H9 (cell line): ENCODE data around the gene NTSR1. TPM values are rescaled to one million over a fixed set of nuclear protein-coding genes. Genes with fewer than 3 reads are reported as not detected.
"Not testable (repeated sequence)": the region's sequence is repeated elsewhere in the genome, so short reads cannot be mapped to it uniquely, and the experiment has no call there.

Experiments
- DNase-seq: peaks from one replicate; pipeline ENCODE4 v3.0.0-alpha.2; 2017
- H2AFZ ChIP-seq: one replicate; pipeline ENCODE4 v1.6.1; 2013; ENCODE audit warnings: mild to moderate bottlenecking, low read length, control low read depth, moderate library complexity
- H2AK5ac ChIP-seq: 2 replicates; pipeline ENCODE4 v1.6.1; 2013; ENCODE audit warnings: low read length, control low read depth, mixed read lengths; ENCODE audit not compliant: insufficient read length
- H2BK120ac ChIP-seq: one replicate; pipeline ENCODE4 v1.6.1; 2013; ENCODE audit warnings: low read depth, mild to moderate bottlenecking, low read length, control low read depth, inconsistent platforms; ENCODE audit not compliant: poor library complexity, severe bottlenecking
- H2BK12ac ChIP-seq: 2 replicates; pipeline ENCODE4 v1.6.1; 2013; ENCODE audit warnings: low read length, control low read depth, mixed read lengths, low read depth; ENCODE audit not compliant: insufficient read length
- H2BK15ac ChIP-seq: 2 replicates; pipeline ENCODE4 v1.6.1; 2013; ENCODE audit warnings: low read depth, low read length, control low read depth
- H2BK20ac ChIP-seq: one replicate; pipeline ENCODE4 v1.6.1; 2013; ENCODE audit warnings: low read depth, mild to moderate bottlenecking, low read length, control low read depth, inconsistent platforms; ENCODE audit not compliant: poor library complexity, severe bottlenecking
- H2BK5ac ChIP-seq: 2 replicates; pipeline ENCODE4 v1.6.1; 2013; ENCODE audit warnings: low read length, control low read depth, mixed read lengths; ENCODE audit not compliant: insufficient read length
- H3K14ac ChIP-seq: 2 replicates; pipeline ENCODE4 v1.6.1; 2013; ENCODE audit warnings: low read length, control low read depth; ENCODE audit not compliant: insufficient read depth
- H3K18ac ChIP-seq: 2 replicates; pipeline ENCODE4 v1.6.1; 2013; ENCODE audit warnings: low read depth, mild to moderate bottlenecking, mixed read lengths, low read length, control low read depth; ENCODE audit not compliant: insufficient read length
- H3K23ac ChIP-seq: 2 replicates; pipeline ENCODE4 v1.6.1; 2013; ENCODE audit warnings: low read length, control low read depth, mixed read lengths, low read depth; ENCODE audit not compliant: insufficient read length
- H3K23me2 ChIP-seq: 2 replicates; pipeline ENCODE4 v1.6.1; 2013; ENCODE audit warnings: low read depth, mild to moderate bottlenecking, mixed read lengths, low read length, control low read depth; ENCODE audit not compliant: insufficient read length, poor library complexity, severe bottlenecking
- H3K27ac ChIP-seq: 2 replicates; pipeline ENCODE4 v1.5.1; 2013; ENCODE audit warnings: low read length, control low read depth, mixed read lengths, low read depth; ENCODE audit not compliant: insufficient read length
- H3K27me3 ChIP-seq: 2 replicates; pipeline ENCODE4 v1.6.1; 2013; ENCODE audit warnings: low read length, control low read depth, inconsistent platforms; ENCODE audit not compliant: insufficient read depth
- H3K4ac ChIP-seq: 2 replicates; pipeline ENCODE4 v1.6.1; 2013; ENCODE audit warnings: low read depth, mild to moderate bottlenecking, control low read depth, inconsistent platforms, low read length, moderate library complexity
- H3K4me1 ChIP-seq: 2 replicates; pipeline ENCODE4 v1.6.1; 2013; ENCODE audit warnings: low read length, control low read depth, inconsistent platforms; ENCODE audit not compliant: insufficient read depth
- H3K4me2 ChIP-seq: 2 replicates; pipeline ENCODE4 v1.6.1; 2013; ENCODE audit warnings: low read length, control low read depth, mixed read lengths; ENCODE audit not compliant: insufficient read length, insufficient read depth
- H3K56ac ChIP-seq: 2 replicates; pipeline ENCODE4 v1.6.1; 2013; ENCODE audit warnings: low read depth, mild to moderate bottlenecking, mixed read lengths, low read length, control low read depth; ENCODE audit not compliant: insufficient read length
- H3K79me1 ChIP-seq: 2 replicates; pipeline ENCODE4 v1.6.1; 2013; ENCODE audit warnings: low read depth, mild to moderate bottlenecking, moderate library complexity, low read length, control low read depth, inconsistent platforms; ENCODE audit not compliant: insufficient read depth, poor library complexity, severe bottlenecking
- H3K79me2 ChIP-seq: 2 replicates; pipeline ENCODE4 v1.6.1; 2013; ENCODE audit warnings: low read length, control low read depth, inconsistent platforms; ENCODE audit not compliant: insufficient read depth
- H3K9ac ChIP-seq: 2 replicates; pipeline ENCODE4 v1.6.1; 2013; ENCODE audit warnings: low read length, control low read depth, mixed read lengths; ENCODE audit not compliant: insufficient read length; ENCODE audit errors: extremely low read depth
- H3K9me3 ChIP-seq: one replicate; pipeline ENCODE4 v1.6.1; 2013; ENCODE audit warnings: low read depth, low read length, inconsistent platforms; ENCODE audit not compliant: control insufficient read depth
- H3T11ph ChIP-seq: one replicate; pipeline ENCODE4 v1.6.1; 2013; ENCODE audit warnings: mild to moderate bottlenecking, low read length, control low read depth, inconsistent platforms
- H4K20me1 ChIP-seq: one replicate; pipeline ENCODE4 v1.6.1; 2013; ENCODE audit not compliant: control insufficient read depth, insufficient read length, insufficient read depth
- H4K5ac ChIP-seq: 2 replicates; pipeline ENCODE4 v1.6.1; 2013; ENCODE audit warnings: low read depth, mild to moderate bottlenecking, mixed read lengths, low read length, control low read depth; ENCODE audit not compliant: insufficient read length
- H4K8ac ChIP-seq: replicated peaks from 2 replicates; pipeline ENCODE4 v1.6.1; 2013; ENCODE audit warnings: low read length, control low read depth, mixed read lengths, low read depth; ENCODE audit not compliant: insufficient read length
- H4K91ac ChIP-seq: 2 replicates; pipeline ENCODE4 v1.6.1; 2013; ENCODE audit warnings: low read depth, mild to moderate bottlenecking, moderate library complexity, mixed read lengths, low read length, control low read depth; ENCODE audit not compliant: insufficient read length
- H3K27ac Mint-ChIP-seq, 3 experiments: 2 replicates in 2 of 3; 3 replicates in 1 of 3; pipeline ENCODE4 v1.8.0; 2020 to 2021; ENCODE audit warnings: mixed read lengths in 3 of 3, mild to moderate bottlenecking in 1 of 3, moderate library complexity in 1 of 3
- H3K27me3 Mint-ChIP-seq: 2 replicates; pipeline ENCODE4 v1.8.0; 2021; ENCODE audit warnings: low read depth, mild to moderate bottlenecking, moderate library complexity, mixed read lengths
- H3K36me3 Mint-ChIP-seq, 3 experiments: 2 replicates in 2 of 3; 3 replicates in 1 of 3; pipeline ENCODE4 v1.8.0; 2020 to 2021; ENCODE audit warnings: low read depth in 3 of 3, mixed read lengths in 3 of 3; ENCODE audit not compliant: insufficient read depth in 1 of 3
- H3K4me1 Mint-ChIP-seq, 2 experiments: 2 replicates each; pipeline ENCODE4 v1.8.0; 2020; ENCODE audit warnings: mixed read lengths in 2 of 2
- H3K4me3 Mint-ChIP-seq, 2 experiments: 2 replicates in 1 of 2; 3 replicates in 1 of 2; pipeline ENCODE4 v1.8.0; 2020 to 2021; ENCODE audit warnings: mild to moderate bottlenecking in 2 of 2, mixed read lengths in 2 of 2, moderate library complexity in 1 of 2
- H3K9me3 Mint-ChIP-seq, 2 experiments: 2 replicates in 1 of 2; 3 replicates in 1 of 2; pipeline ENCODE4 v1.8.0; 2020; ENCODE audit warnings: mild to moderate bottlenecking in 2 of 2, mixed read lengths in 2 of 2, moderate library complexity in 1 of 2
- whole genome bisulfite sequencing: extraction: QIAGEN DNeasy Blood & Tissue Kit; methylation state at CpG from one replicate; pipeline ENCODE4 v1.1.7; 2013; ENCODE audit warnings: missing lambda C conversion rate, low lambda C conversion rate, mixed read lengths; ENCODE audit not compliant: insufficient read length; ENCODE audit errors: extremely low coverage; 5-methylcytosine and 5-hydroxymethylcytosine counted together
- total RNA-seq: library from RNA; stranded (reverse); gene quantifications from 2 replicates; pipeline ENCODE4 v1.2.1, GENCODE V29; 2021
- TF ChIP-seq, protein P1 (sequence below): fragments of 200-600 bp; sonication (generic); conservative IDR thresholded peaks from 3 replicates; pipeline ENCODE4 v1.8.0; 2021; ENCODE audit warnings: antibody characterized with exemption, mild to moderate bottlenecking

NTSR1 gene
- total RNA-seq, 1 experiment from 2014 or later = 0.11 TPM

DNA sequence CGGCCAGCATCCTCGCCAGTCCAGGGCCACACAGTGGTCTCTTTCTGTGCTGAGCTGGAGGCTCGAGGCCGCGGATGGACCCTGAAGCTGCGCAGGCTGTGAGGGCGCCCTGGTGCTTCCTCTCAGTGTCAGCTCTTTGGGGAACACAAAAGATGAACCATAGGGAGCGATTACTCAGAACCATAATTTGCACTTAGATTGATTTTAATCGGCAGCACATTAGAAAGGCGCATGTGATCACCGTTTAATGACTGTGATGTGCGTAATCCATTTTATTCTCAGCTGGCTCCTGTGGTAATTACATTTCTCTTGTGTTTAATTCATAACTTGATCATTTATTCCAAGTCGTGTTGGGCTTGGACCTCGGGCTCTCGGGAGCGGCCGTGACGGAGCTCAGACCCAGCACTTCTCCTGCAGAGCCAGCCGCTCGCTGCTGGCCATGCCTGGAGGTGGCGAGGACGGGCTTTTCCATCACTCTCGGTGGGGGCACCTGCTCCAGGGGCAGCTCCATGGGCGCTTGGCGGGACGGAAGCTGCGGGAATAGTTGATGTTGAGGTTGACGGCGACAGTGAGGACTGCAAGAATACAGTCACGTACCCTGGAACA, 25.6 kb upstream of the NTSR1 start:
- Histone ChIP-seq H3K18ac (no peak overlapping the region), H2BK12ac (no peak overlapping the region), H2AFZ (no peak overlapping the region), H4K91ac (no peak overlapping the region), H3K27me3 (no peaks in the 10 kb centered on the region), H2BK20ac (no peak overlapping the region), H3K4me1 (no peaks in the 10 kb centered on the region), H3K4ac (no peak overlapping the region), H3K9me3 (no peaks in the 10 kb centered on the region), H4K8ac (no peak overlapping the region), H2AK5ac (no peak overlapping the region), H3K23me2 (no peaks in the 10 kb centered on the region), H3T11ph (no peak overlapping the region), H3K4me2 (no peak overlapping the region), H3K56ac (no peak overlapping the region), H3K79me2 (no peaks in the 10 kb centered on the region), H3K79me1 (no peaks in the 10 kb centered on the region), H4K5ac (no peak overlapping the region), H3K9ac (no peak overlapping the region), H2BK15ac (no peak overlapping the region), H2BK120ac (no peak overlapping the region), H3K27ac (no peak overlapping the region), H3K14ac (no peak overlapping the region), H3K23ac (no peak overlapping the region), H4K20me1 (no peaks in the 10 kb centered on the region), H2BK5ac (no peak overlapping the region)
- Mint-ChIP-seq H3K27ac (no peak overlapping the region), H3K4me3 (no peak overlapping the region; a peak in 1 of 5 replicates), H3K36me3 (peaks cover 2 to 11% (median 7%) of the 10 kb centered on the region in 3 experiments; a peak in 3 of 7 replicates), H3K27me3 (peaks cover 24% of the 10 kb centered on the region), H3K9me3 (peaks cover 11 to 13% of the 10 kb centered on the region in 2 experiments), H3K4me1 (peaks cover 10 to 12% of the 10 kb centered on the region in 2 experiments)
- no peak for DNase-seq
- no CpG with 5 or more reads among the region's 30 CpGs for WGBS
- TF ChIP-seq, protein P1, sequence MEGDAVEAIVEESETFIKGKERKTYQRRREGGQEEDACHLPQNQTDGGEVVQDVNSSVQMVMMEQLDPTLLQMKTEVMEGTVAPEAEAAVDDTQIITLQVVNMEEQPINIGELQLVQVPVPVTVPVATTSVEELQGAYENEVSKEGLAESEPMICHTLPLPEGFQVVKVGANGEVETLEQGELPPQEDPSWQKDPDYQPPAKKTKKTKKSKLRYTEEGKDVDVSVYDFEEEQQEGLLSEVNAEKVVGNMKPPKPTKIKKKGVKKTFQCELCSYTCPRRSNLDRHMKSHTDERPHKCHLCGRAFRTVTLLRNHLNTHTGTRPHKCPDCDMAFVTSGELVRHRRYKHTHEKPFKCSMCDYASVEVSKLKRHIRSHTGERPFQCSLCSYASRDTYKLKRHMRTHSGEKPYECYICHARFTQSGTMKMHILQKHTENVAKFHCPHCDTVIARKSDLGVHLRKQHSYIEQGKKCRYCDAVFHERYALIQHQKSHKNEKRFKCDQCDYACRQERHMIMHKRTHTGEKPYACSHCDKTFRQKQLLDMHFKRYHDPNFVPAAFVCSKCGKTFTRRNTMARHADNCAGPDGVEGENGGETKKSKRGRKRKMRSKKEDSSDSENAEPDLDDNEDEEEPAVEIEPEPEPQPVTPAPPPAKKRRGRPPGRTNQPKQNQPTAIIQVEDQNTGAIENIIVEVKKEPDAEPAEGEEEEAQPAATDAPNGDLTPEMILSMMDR = no peak

DNA sequence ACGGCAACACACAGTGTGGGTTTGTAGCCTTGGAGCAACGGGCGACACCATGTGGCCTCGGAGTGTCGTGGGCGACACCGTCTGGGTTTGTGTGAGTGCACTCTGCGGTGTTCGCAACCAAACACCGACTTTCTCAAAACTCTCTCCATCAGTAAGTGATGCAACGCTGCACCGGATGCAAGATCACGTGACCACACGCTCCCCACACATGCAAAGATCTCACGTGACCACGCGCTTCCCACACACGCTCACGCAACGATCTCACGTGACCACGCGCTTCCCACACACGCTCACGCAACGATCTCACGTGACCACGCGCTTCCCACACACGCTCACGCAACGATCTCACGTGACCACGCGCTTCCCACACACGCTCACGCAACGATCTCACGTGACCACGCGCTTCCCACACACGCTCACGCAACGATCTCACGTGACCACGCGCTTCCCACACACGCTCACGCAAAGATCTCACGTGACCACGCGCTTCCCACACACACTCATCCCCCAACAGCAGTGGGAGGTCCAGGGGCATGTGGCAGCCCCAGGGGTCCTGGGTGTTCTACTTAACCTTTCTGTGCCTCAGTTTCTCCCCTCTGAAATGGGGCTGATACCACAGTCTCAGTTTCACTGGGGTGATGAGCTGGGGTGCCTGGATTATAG, 24.8 kb upstream of the NTSR1 start:
- peaks cover 20% of the 10 kb centered on the region for H3K27me3 Mint-ChIP-seq
- H4K5ac ChIP-seq, H3K27ac Mint-ChIP-seq, H2BK15ac ChIP-seq, H2AFZ ChIP-seq, H2BK5ac ChIP-seq, DNase-seq, H3K23me2 ChIP-seq, H4K8ac ChIP-seq, H3K27me3 ChIP-seq, H2BK20ac ChIP-seq, H3K4me1 ChIP-seq, H3K4ac ChIP-seq, H3K79me1 ChIP-seq, H2BK120ac ChIP-seq, H3K9ac ChIP-seq, H3K27ac ChIP-seq, H2AK5ac ChIP-seq, H3T11ph ChIP-seq, H3K14ac ChIP-seq, H3K4me3 Mint-ChIP-seq, H4K20me1 ChIP-seq, H3K79me2 ChIP-seq, H4K91ac ChIP-seq, H3K18ac ChIP-seq, H3K56ac ChIP-seq, H2BK12ac ChIP-seq, H3K9me3 ChIP-seq, H3K4me2 ChIP-seq, H3K23ac ChIP-seq: not testable (repeated sequence)
- peaks cover 2 to 11% (median 7%) of the 10 kb centered on the region in 3 experiments; a peak in 3 of 7 replicates for H3K36me3 Mint-ChIP-seq
- peaks cover 11 to 13% of the 10 kb centered on the region in 2 experiments for H3K9me3 Mint-ChIP-seq
- no CpG with 5 or more reads among the region's 52 CpGs for WGBS
- peaks cover 12 to 13% of the 10 kb centered on the region in 2 experiments for H3K4me1 Mint-ChIP-seq
